Measurements from ENCODE around the gene UBE2M.

Gene UBE2M

GRCh38 chr19:58569943-58570670 is 11.7 kb upstream of the UBE2M start:
- DNase-seq (ENCODE audit: low read depth) = no peak
- H3K4me3 ChIP-seq (ENCODE audit: control insufficient read depth, low read depth, low read length) = no peak overlapping the region
- TF ChIP-seq CTCF (IDR thresholded peaks at IDR 0.05; ENCODE audit: control insufficient read depth, insufficient read depth, low read depth, low read length, missing control alignments) = no peak

- no peak for DNase-seq (ENCODE audit: low read depth)
- TF ChIP-seq CTCF (IDR thresholded peaks at IDR 0.05; ENCODE audit: control insufficient read depth, insufficient read depth, low read depth, low read length, missing control alignments) = no peak
- no peak overlapping the region for H3K4me3 ChIP-seq (ENCODE audit: control insufficient read depth, low read depth, low read length)
Measured at GRCh38 chr19:58569191-58569942, 11.0 kb upstream of the UBE2M start.

GRCh38 chr19:58568453-58569130 is 10.2 kb upstream of the UBE2M start:
- no peak overlapping the region for H3K4me3 ChIP-seq (ENCODE audit: control insufficient read depth, low read depth, low read length)
- DNase-seq (ENCODE audit: low read depth) = no peak
- TF ChIP-seq CTCF (IDR thresholded peaks at IDR 0.05; ENCODE audit: control insufficient read depth, insufficient read depth, low read depth, low read length, missing control alignments) = no peak

GRCh38 chr19:58566989-58567388 is 8.6 kb upstream of the UBE2M start:
- DNase-seq (ENCODE audit: low read depth) = no peak
- TF ChIP-seq CTCF (IDR thresholded peaks at IDR 0.05; ENCODE audit: control insufficient read depth, insufficient read depth, low read depth, low read length, missing control alignments) = no peak
- H3K4me3 ChIP-seq (ENCODE audit: control insufficient read depth, low read depth, low read length) = no peak overlapping the region

GRCh38 chr19:58563823-58564222 is 5.4 kb upstream of the UBE2M start:
- no peak for DNase-seq (ENCODE audit: low read depth)
- H3K4me3 ChIP-seq (ENCODE audit: control insufficient read depth, low read depth, low read length) = no peak overlapping the region
- TF ChIP-seq CTCF (IDR thresholded peaks at IDR 0.05; ENCODE audit: control insufficient read depth, insufficient read depth, low read depth, low read length, missing control alignments) = no peak

GRCh38 chr19:58563034-58563573 is 4.7 kb upstream of the UBE2M start:
- DNase-seq (ENCODE audit: low read depth) = no peak
- no peak for TF ChIP-seq CTCF (IDR thresholded peaks at IDR 0.05; ENCODE audit: control insufficient read depth, insufficient read depth, low read depth, low read length, missing control alignments)
- H3K4me3 ChIP-seq (ENCODE audit: control insufficient read depth, low read depth, low read length) = peak overlapping the region; percentile 24

Data from AG09309 (cell line).